Liver (tissue), 9 donors: ENCODE results near the gene SLC8A2. TPM values are rescaled to one million over a fixed set of nuclear protein-coding genes. Genes with fewer than 3 reads are reported as not detected.

ENCODE experiments used
- DNase-seq: peaks from one replicate; pipeline ENCODE4 v3.0.0-alpha.2; 2017; ENCODE audit warnings: low spot score
- H3K27ac ChIP-seq, 2 donors: one replicate each; pipeline ENCODE4 v1.7.0; 2013; ENCODE audit warnings: inconsistent platforms in 2 of 2, low read length in 2 of 2, control low read depth in 1 of 2, low read depth in 1 of 2, mild to moderate bottlenecking in 1 of 2
- H3K27me3 ChIP-seq, 4 donors: one replicate each; pipeline versions ENCODE4 v1.6.1 to v1.7.0; 2013; ENCODE audit warnings: low read length in 3 of 4, inconsistent platforms in 1 of 4, mild to moderate bottlenecking in 1 of 4, moderate library complexity in 1 of 4; ENCODE audit not compliant: control insufficient read depth in 4 of 4, insufficient read depth in 4 of 4
- H3K36me3 ChIP-seq, 4 donors: one replicate each; pipeline versions ENCODE4 v1.6.1 to v1.7.0; 2013; ENCODE audit warnings: low read length in 3 of 4, mild to moderate bottlenecking in 3 of 4, low read depth in 1 of 4, moderate library complexity in 1 of 4; ENCODE audit not compliant: control insufficient read depth in 4 of 4, insufficient read depth in 3 of 4
- H3K4me1 ChIP-seq, 4 donors: one replicate each; pipeline versions ENCODE4 v1.6.1 to v1.7.0; 2013; ENCODE audit warnings: low read length in 3 of 4, mild to moderate bottlenecking in 3 of 4, moderate library complexity in 1 of 4; ENCODE audit not compliant: control insufficient read depth in 4 of 4, insufficient read depth in 4 of 4
- H3K4me3 ChIP-seq, 3 donors: one replicate each; pipeline versions ENCODE4 v1.6.1 to v1.7.0; 2013; ENCODE audit warnings: low read length in 3 of 3, control low read depth in 1 of 3, low read depth in 1 of 3, mild to moderate bottlenecking in 1 of 3
- H3K9ac ChIP-seq, 2 donors: one replicate each; pipeline ENCODE4 v1.7.0; 2013; ENCODE audit warnings: low read length in 2 of 2, mild to moderate bottlenecking in 2 of 2, moderate library complexity in 2 of 2, control low read depth in 1 of 2, low read depth in 1 of 2
- H3K9me3 ChIP-seq, 4 donors: one replicate each; pipeline versions ENCODE4 v1.6.1 to v1.7.0; 2013; ENCODE audit warnings: low read length in 3 of 4; ENCODE audit not compliant: control insufficient read depth in 4 of 4
- EGR1 ChIP-seq, 2 donors: IDR thresholded peaks; 2 replicates each; pipeline ENCODE4 v1.6.1; 2016 to 2018; ENCODE audit warnings: antibody characterized with exemption in 2 of 2, low read depth in 2 of 2
- FOXA1 ChIP-seq: IDR thresholded peaks from 2 replicates; pipeline ENCODE4 v1.6.1; 2016; ENCODE audit warnings: antibody characterized with exemption
- FOXA2 ChIP-seq: IDR thresholded peaks from 2 replicates; pipeline ENCODE4 v1.6.1; 2016; ENCODE audit warnings: antibody characterized with exemption
- GABPA ChIP-seq, 2 donors: IDR thresholded peaks in 1 of 2; conservative IDR thresholded peaks in 1 of 2; 2 replicates each; pipeline ENCODE4 v1.6.1; 2016; ENCODE audit warnings: antibody characterized with exemption in 2 of 2, mild to moderate bottlenecking in 1 of 2, moderate library complexity in 1 of 2
- HNF4A ChIP-seq, 2 donors: conservative IDR thresholded peaks; 2 replicates each; pipeline ENCODE4 v1.6.1; 2016; ENCODE audit warnings: antibody characterized with exemption in 2 of 2, mild to moderate bottlenecking in 2 of 2
- HNF4G ChIP-seq: IDR thresholded peaks from 2 replicates; pipeline ENCODE4 v1.6.1; 2016; ENCODE audit warnings: antibody characterized with exemption
- JUND ChIP-seq, 2 donors: IDR thresholded peaks; 2 replicates each; pipeline ENCODE4 v1.6.1; 2016; ENCODE audit warnings: antibody characterized with exemption in 2 of 2
- NR2F2 ChIP-seq: IDR thresholded peaks from 2 replicates; pipeline ENCODE4 v1.6.1; 2016; ENCODE audit warnings: antibody characterized with exemption
- RAD21 ChIP-seq, 2 donors: IDR thresholded peaks; 2 replicates each; pipeline ENCODE4 v1.6.1; 2016; ENCODE audit warnings: antibody characterized with exemption in 2 of 2, mild to moderate bottlenecking in 2 of 2
- RXRA ChIP-seq, 2 donors: IDR thresholded peaks; 2 replicates each; pipeline ENCODE4 v1.6.1; 2017 to 2018; ENCODE audit warnings: antibody characterized with exemption in 2 of 2, mild to moderate bottlenecking in 1 of 2
- SP1 ChIP-seq: IDR thresholded peaks from 2 replicates; pipeline ENCODE4 v1.6.1; 2018; ENCODE audit warnings: antibody characterized with exemption, mild to moderate bottlenecking
- TAF1 ChIP-seq: conservative IDR thresholded peaks from 2 replicates; pipeline ENCODE4 v1.6.1; 2016; ENCODE audit warnings: antibody characterized with exemption, mild to moderate bottlenecking
- WGBS: extraction: QIAGEN DNeasy Blood & Tissue Kit; methylation state at CpG from one replicate; pipeline ENCODE4 v1.1.7; 2013; 5-methylcytosine and 5-hydroxymethylcytosine counted together
- polyA plus RNA-seq, 2 donors: library from polyadenylated mRNA; stranded (reverse) in 1 of 2; unstranded in 1 of 2; fragments of 200-250 nt in 1 of 2; fragments of >200 nt in 1 of 2; fragmentation: Nextera tagmentation in 1 of 2; extraction: Ambion mirVana in 1 of 2; gene quantifications; one replicate each; pipeline versions ENCODE4 v1.2.1 to v1.2.3, GENCODE V29; 2013 to 2015
- total RNA-seq, 2 donors: library from RNA; depleted of rRNA; stranded (reverse); fragments of >200 nt; gene quantifications; one replicate each; pipeline ENCODE4 v1.2.3, GENCODE V29; 2014
- TF ChIP-seq, protein P1 (sequence below): fragments of 150-350 bp; IDR thresholded peaks from 2 replicates; pipeline ENCODE4 v1.5.1; 2017; ENCODE audit warnings: improper control_type of control experiment, low read depth, low read length; ENCODE audit not compliant: missing input control
- TF ChIP-seq, protein P2 (sequence below): IDR thresholded peaks from 2 replicates; pipeline ENCODE4 v1.6.1; 2016; ENCODE audit warnings: antibody characterized with exemption
- TF ChIP-seq, protein P3 (sequence below): IDR thresholded peaks from 2 replicates; pipeline ENCODE4 v1.6.1; 2016; ENCODE audit warnings: antibody characterized with exemption
- TF ChIP-seq, protein P4 (sequence below): IDR thresholded peaks from 2 replicates; pipeline ENCODE4 v1.6.1; 2016; ENCODE audit warnings: antibody characterized with exemption
- donor health status: healthy.
- donor health status: healthy.
- donor health status: healthy.
- donor health status: healthy.
- donor health status: healthy.

The SLC8A2 gene
- total and polyA plus RNA-seq, 4 donors: 0.01 to 0.25 TPM; not detected in 2

DNA sequence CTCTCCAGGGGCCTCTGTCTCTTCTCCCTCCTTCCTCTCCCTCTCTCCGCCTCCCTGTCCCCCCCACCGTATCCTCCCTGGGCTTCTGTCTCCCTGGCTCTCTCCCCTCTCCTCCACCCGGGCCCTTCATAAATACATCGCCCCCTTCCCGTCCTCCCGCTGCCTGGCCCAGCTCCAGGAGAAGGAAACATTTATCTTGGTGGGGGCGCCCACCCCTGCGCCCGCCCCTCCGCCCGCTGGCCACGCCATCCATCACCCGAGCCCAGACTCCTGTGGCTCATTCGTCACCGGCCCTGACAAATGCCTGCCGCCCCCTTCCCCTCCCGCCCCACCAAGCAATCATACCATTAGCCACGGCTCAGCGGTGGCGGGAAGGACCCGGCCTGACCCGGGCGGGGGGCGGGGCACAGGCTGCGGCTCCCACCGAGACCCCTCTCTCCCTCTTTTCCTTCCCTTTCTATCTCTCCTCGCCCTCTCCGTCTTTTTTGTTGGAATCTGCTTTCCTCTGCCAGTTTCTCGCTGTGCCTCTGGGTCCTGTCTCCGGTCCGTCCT is 49.8 kb downstream of the SLC8A2 start:
- Histone ChIP-seq H3K9ac (no peak overlapping the region), H3K27ac (no peak overlapping the region), H3K27me3 (peaks cover 3 to 24% (median 9%) of the 10 kb centered on the region in 4 donors), H3K36me3 (no peaks in the 10 kb centered on the region), H3K4me3 (no peak overlapping the region), H3K4me1 (peaks cover 0 to 6% (median 2%) of the 10 kb centered on the region in 4 donors), H3K9me3 (no peaks in the 10 kb centered on the region)
- no peak for DNase-seq
- TF ChIP-seq JUND (IDR thresholded peaks at IDR 0.05) (no peak), HNF4G (no peak), GABPA (IDR thresholded peaks at IDR 0.05 in 1 of 2, conservative IDR thresholded peaks at IDR 0.05 in 1 of 2) (no peak), FOXA2 (no peak), NR2F2 (no peak), EGR1 (IDR thresholded peaks at IDR 0.05; ENCODE audit: low read depth in 2 of 2) (no peak), FOXA1 (no peak), RAD21 (IDR thresholded peaks at IDR 0.05) (no peak), HNF4A (conservative IDR thresholded peaks at IDR 0.05) (no peak), RXRA (IDR thresholded peaks at IDR 0.05) (no peak), SP1 (no peak), TAF1 (no peak)
- TF ChIP-seq, protein P1, sequence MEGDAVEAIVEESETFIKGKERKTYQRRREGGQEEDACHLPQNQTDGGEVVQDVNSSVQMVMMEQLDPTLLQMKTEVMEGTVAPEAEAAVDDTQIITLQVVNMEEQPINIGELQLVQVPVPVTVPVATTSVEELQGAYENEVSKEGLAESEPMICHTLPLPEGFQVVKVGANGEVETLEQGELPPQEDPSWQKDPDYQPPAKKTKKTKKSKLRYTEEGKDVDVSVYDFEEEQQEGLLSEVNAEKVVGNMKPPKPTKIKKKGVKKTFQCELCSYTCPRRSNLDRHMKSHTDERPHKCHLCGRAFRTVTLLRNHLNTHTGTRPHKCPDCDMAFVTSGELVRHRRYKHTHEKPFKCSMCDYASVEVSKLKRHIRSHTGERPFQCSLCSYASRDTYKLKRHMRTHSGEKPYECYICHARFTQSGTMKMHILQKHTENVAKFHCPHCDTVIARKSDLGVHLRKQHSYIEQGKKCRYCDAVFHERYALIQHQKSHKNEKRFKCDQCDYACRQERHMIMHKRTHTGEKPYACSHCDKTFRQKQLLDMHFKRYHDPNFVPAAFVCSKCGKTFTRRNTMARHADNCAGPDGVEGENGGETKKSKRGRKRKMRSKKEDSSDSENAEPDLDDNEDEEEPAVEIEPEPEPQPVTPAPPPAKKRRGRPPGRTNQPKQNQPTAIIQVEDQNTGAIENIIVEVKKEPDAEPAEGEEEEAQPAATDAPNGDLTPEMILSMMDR: no peak
- TF ChIP-seq, protein P2, sequence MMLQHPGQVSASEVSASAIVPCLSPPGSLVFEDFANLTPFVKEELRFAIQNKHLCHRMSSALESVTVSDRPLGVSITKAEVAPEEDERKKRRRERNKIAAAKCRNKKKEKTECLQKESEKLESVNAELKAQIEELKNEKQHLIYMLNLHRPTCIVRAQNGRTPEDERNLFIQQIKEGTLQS: no peak
- TF ChIP-seq, protein P3, sequence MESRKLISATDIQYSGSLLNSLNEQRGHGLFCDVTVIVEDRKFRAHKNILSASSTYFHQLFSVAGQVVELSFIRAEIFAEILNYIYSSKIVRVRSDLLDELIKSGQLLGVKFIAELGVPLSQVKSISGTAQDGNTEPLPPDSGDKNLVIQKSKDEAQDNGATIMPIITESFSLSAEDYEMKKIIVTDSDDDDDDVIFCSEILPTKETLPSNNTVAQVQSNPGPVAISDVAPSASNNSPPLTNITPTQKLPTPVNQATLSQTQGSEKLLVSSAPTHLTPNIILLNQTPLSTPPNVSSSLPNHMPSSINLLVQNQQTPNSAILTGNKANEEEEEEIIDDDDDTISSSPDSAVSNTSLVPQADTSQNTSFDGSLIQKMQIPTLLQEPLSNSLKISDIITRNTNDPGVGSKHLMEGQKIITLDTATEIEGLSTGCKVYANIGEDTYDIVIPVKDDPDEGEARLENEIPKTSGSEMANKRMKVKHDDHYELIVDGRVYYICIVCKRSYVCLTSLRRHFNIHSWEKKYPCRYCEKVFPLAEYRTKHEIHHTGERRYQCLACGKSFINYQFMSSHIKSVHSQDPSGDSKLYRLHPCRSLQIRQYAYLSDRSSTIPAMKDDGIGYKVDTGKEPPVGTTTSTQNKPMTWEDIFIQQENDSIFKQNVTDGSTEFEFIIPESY: no peak
- WGBS: 6% methylated on average over 31 of the region's 31 CpGs

DNA sequence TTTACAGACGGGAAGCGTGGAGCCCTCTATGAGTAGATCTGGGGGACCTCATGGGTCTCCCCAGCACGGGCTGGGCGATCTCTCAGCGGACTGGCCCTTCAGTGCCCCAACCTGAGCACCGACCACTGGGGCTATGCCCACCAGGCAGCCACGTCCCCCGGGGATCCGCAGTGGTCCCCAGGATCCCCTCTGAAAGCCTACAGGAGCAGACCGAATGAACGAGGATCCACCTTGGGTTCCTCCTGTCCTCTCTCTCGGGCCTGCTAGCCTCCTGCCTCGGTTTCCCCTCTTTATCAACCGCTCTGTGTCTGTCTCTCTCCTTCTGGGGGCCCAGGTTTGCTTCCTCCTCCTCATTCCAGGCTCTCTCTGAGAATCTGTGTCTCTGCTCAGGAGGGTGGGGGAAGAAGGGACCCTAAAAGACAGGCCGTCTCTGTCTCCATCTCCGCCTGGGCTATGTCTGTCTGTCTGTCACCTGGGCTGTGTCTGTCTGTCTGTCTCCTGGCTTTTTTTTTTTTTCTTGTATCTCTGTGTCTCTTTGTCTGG is 50.4 kb downstream of the SLC8A2 start:
- Histone ChIP-seq H3K9ac (no peak overlapping the region), H3K27ac (no peak overlapping the region), H3K36me3 (no peaks in the 10 kb centered on the region), H3K27me3 (peaks cover 3 to 24% (median 10%) of the 10 kb centered on the region in 4 donors), H3K9me3 (no peaks in the 10 kb centered on the region), H3K4me3 (no peak overlapping the region), H3K4me1 (peaks cover 0 to 6% (median 2%) of the 10 kb centered on the region in 4 donors)
- WGBS: 11% methylated on average over 16 of the region's 16 CpGs
- no peak for DNase-seq
- TF ChIP-seq FOXA1: no peak

DNA sequence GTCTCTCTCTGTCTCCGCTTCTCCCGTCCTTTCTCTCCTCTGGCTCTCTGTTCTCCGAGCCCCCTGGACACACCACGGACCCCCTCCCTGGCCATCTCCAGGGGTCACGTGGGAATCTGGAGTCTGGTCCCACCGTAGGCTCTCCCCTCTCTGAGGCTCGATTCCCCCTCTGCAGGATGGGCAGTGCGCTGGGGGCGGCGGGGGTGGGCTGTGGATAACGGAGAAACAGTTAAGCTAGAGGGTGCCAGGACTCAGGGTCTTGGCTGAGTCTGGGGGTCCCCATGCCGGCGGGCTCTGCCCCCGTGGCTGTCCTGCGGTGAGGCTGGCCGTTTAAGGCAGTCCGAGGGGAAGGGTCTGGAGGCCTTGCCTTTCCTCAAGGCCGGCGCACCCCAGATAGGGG is 51.9 kb downstream of the SLC8A2 start:
- 12% methylated on average over 19 of the region's 19 CpGs for WGBS

More for the DNA sequence above, 51.9 kb downstream of the SLC8A2 start:
- Histone ChIP-seq H3K9ac (no peak overlapping the region), H3K27ac (no peak overlapping the region), H3K27me3 (peaks cover 3 to 24% (median 12%) of the 10 kb centered on the region in 4 donors), H3K4me1 (peaks cover 0 to 6% (median 2%) of the 10 kb centered on the region in 4 donors), H3K36me3 (no peaks in the 10 kb centered on the region), H3K9me3 (no peaks in the 10 kb centered on the region), H3K4me3 (no peak overlapping the region)
- TF ChIP-seq FOXA1 (no peak), RAD21 (IDR thresholded peaks at IDR 0.05) (no peak), FOXA2 (no peak)
- TF ChIP-seq, protein P3: no peak
- TF ChIP-seq, protein P2: no peak
- TF ChIP-seq, protein P4, sequence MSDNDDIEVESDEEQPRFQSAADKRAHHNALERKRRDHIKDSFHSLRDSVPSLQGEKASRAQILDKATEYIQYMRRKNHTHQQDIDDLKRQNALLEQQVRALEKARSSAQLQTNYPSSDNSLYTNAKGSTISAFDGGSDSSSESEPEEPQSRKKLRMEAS: no peak
- DNase-seq: no peak
